Activated T-cell treated with anti-CD3 and anti-CD28 coated beads, Interleukin-2, amount 50 U/mL, for 1 hour (primary cell): Measurements from ENCODE around the gene VCP.
"Not testable (repeated sequence)": the region's sequence is repeated elsewhere in the genome, so short reads cannot be mapped to it uniquely, and the experiment has no call there.

Experiments used
- DNase-seq: peaks from one replicate; pipeline ENCODE4 v3.0.0-alpha.2; 2020

The VCP gene

DNA sequence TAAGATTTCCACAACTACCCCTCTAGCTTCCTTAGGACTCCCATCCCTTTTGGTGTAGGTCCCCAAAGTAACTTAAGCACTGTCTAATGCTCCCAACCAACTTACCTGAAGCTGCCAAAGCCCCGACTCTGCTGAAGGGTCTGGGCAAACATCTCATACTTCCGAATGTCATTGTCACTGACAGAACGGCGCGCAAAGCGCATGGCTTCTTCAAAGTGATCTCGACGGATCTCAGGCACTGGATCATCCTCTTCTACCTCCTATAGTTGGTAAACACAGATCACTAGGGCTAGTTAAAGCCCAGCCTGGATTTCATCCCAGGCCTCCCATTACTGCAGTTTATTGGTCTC is 15.2 kb downstream of the VCP start:
- DNase-seq: no peak

DNA sequence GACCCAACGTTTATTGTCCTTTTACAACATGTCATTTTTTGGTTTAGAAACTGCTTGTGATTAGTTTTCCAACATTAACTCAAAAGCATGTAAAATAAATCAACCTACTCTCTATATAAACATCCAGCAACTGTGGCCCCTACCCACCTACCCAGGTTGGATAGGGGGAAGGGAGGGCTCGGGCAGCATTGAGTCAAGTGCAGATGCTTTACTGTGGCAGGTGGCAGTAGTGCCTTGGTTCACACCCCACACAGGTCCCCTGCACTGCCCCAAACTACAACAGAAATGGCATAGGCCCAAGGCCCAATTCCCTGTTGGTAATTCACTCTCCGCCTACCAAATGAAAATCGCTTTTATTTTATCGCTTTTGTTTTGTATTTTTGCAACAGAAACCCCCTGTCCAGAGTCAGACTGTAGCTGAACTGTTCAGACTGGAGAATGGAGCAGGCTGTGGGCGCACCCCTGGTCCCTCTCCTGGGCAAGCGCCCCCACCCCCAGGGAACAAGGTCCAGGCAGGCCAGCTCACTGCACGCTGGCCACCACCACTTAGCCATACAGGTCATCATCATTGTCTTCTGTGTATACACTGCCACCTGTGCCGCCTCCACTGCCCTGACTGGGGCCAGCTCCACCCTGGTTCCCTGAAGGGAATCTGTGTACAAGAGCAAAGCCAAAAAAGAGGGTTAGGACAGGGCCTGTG is 15.7 kb downstream of the VCP start:
- no peak for DNase-seq

DNA sequence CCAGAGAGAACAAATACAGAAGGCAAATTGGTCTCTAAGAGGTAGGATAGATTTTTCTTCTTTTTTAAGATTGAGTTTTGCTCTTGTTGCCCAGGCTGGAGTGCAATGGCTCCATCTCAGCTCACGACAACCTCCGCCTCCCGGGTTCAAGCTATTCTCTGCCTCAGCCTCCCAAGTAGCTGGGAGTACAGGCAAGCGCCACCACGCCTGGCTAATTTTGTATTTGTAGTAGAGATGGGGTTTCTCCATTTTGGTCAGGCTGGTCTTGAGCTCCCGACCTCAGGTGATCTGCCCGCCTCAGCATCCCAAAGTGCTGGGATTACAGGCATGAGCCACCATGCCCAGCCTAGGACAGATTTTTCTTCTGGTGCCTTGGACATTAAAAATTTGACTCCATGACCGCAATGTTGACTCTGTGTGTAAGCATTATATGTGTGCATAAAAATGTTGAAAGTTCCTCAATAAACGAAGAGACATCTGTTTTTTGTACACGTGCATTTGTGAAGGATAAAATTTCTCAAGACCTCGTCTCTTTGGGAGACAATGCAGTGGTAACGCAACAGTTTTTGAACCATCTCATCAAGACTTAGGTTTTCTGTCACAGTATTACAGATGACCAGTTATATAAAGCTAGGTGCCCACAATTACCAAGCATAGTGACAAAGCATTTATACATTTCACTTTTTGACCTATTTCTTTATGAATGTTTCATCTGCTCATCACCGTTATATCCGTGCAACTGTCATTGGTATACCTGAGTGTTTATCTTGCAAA is 17.4 kb downstream of the VCP start:
- no peak for DNase-seq

DNA sequence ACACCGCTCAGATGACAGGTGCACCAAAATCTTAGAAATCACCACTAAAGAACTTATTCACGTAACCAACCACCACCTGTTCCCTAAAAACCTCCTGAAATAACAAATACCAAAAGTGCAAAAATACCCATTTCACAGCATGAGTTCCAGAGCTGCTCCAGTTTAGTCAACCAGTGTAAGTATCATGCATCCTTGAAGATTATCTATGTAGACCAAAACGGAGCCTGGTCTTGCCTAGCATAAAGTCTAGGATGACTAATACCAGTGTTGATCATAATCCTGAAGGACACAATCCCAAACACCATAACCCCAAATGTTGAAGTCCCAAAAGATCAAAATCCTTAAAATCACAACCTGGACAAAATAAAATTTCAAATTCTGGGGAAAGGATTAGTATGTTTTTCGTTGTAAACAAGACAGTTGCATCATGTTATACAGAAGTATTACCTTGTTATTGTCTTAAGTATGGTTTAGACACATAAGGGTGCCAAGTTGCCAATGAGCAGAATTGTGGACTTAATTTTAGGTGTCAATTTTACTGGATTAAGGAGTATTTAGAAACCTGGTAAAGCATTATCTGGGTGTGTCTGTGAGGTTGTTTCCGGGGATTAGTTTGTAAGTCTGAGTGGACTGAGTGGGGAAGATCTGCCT is 18.1 kb downstream of the VCP start:
- DNase-seq: no peak

DNA sequence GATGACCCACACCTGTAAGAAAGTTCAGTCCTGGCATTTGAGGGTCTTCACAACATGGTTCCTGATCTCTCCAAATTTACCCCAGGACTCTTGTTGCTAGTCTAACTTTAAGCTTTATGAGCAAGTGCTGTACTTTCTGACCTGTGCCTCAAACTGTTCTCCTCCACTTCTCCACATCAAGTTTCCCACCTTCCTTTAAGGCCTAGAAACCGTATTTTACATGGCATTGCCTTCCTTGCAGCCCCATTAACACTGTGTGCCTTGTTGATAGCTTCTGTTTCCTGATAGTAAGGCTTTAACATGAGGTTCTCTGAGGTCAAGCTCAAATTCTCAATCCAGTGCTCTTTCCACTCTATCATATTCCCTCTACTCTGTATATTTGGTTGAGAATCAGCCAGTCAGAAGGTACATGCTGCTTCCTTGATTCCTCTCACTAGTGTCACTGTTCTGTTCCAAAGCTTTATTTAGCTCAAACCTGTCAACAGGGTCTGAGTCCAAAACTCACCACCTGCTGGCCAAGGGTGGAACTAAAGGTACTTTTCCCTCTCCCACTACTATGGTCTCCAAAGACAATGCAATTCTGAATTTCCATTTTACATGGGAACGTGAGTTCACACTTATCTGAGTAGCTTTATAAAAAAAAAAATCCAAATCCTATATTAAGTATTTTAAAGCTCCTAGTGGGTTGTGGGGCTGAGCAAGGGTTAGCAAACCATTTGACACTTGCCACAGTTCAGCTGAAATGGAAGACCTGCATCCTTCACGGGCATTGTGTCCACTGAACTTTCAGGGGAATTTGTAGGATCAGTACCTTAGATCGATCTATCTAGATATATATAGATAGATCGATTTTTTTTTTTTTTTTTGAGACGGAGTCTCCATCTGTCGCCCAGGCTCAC is 21.1 kb downstream of the VCP start:
- DNase-seq: peak; percentile 41

DNA sequence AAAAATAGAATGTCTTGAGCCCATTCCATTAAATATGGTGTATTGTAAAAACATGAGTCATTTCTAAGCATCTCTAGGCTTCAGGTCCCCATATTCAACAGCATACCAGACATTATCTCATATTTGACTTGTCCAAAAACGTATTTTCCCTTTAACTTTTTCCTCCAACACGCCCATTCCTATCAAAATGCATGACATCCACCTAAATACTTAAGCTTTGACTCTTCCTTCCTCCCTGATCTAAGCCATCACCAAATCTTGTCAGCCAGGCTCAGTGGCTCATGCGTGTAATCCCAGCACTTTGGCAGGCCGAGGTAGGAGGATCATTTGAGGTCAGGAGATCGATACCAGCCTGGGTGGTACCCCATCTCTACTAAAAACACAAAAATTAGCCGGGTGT is 23.9 kb downstream of the VCP start:
- no peak for DNase-seq

DNA sequence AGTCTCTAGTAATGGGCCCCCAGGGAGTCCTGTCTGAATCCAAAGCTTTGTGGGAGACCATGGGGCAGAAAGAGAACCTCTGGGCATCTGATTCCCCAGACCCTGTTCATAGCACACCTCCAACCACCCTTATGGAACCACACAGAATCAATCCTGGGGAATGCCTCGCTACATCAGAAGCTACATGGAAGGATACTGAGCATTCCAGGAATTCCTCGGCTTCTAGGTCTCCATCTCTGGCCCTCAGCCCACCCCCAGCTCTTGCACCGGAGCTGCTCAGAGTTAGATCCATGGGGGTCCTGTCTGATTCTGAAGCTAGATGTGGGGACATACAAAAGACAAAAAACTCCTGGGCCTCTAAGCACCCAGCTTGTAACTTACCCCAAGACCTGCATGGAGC is 28.4 kb downstream of the VCP start:
- no peak for DNase-seq

DNA sequence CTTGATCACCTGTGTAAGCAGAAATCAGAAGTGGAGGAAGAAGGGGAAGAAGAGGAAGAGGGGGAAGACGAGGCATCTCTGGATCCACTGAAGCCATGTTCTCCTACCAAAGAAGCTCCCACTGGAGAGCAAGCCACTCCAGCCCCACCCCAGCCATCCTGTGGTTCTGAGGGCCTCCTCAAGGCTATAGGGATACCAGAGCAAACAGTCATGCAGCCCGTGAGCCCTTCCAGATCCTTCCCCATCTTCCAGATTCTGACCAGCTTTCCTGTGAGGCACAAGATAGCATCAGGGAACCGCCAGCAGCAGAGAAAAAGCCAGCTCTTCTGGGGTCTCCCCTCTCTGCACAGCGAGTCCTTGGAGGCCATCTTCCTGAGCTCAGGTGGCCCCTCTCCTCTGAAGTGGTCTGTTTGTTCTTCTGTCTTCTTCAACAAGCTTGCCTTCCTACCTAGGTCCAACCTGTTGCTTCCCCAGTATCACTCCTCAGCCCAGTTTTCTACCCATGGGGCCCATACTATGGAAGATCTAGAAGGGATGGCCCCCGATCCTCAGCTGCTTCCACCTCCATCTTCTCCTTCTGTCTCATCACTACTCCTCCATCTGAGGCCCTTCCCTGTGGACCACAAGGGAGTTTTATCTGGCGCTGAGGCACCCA is 29.4 kb downstream of the VCP start:
- no peak for DNase-seq

DNA sequence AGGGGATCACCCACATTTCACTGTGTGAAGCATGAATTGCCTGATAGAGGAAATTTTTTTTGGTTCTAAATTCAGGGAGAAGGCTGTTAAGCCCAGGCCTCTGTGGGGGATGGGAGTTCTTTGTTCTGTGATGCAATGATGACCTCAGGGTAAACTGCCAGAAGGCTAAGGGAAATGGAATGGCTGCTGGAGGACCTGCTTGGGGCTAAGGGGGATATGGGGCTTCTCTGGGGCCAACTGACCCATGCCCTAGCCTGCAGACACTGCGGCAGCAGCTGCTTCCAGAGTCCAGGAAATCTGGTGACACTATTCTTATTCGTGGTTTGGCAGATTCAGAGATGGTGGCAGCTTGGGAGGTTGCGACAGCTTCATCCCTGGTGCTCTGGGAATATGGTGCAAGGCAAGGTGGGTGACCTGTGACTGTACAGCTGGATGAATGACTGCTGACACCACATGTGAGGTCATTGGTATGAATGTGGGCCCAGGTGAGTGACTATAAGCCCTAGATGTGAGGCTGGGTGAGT is 30.3 kb downstream of the VCP start:
- no peak for DNase-seq

DNA sequence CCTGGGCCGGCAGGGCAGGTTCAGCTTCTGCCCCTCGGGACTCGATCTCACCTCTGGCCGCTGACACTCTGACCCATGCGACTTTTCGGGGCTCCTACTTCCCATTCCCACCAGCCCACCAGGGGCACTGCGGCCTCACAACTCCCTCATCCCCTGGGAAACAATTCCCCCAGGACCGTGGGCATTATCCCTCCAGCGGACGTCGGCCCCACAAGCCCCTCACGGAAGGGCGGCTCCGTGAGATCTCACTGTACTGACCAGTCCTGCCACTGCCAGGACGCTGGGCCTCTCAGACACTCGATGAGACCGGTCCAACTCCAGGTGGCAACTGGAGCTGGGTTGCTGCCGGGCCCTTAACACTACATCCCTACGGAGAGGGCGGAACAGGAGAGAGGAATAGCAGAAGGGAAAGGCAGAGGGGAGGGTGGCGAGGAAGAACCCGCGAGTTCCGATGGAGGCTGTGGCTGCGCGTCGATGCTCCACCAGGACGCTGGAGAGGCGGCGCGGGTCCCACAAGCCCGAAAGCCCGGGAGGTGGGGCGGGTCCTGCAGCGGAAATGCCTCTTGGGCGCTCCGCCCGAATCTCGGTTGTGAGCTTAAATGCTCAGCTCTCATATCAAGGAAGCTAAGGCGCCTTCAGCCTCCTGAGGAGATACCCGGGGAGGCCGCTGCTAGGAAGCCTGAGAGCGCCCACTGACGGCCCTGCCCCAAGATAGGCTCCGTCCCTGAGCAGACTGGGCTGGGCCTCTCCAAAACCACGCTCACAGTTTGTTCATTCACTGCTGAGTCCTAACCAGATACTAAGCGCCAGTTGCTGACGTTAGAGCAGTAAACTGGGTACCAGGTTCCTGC is 36.3 kb downstream of the VCP start:
- peak; percentile 43 for DNase-seq

DNA sequence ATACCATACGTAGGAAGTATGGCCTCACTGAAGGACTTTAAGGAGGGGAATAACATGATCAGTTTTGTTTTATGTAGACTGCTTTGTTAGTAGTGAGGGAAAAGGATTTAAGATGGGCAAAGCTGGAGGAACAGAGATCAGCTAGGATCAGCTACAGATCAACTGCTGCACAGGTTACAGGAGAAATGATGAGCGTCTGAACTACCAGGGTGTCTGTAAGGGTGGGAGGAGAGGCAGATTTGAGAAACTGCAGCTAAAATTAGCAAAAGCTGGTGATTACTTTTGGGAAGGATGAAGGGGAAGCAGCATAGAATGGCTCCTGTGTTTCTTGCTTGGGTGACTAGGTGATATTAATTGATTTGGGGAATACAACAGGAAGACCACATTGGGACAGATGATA is 39.3 kb downstream of the VCP start:
- no peak for DNase-seq

DNA sequence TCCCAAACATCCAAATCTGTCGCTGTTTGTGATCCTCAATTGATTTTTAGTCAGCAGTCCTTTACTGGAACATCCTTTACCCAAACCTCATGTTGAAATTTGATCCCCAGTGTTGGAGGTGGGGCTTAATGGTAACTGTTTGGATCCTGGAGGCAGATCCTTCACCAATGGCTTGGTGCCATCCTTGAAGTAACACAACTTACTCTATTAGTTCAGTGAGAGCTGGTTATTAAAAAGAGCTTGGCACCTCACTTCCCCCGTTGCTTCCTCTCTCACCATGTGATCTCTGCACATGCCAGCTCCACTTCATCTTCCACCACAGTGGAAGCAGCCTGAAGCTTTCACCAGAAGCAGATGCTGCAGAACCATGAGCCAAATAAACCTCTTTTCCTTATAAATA is 42.6 kb downstream of the VCP start:
- DNase-seq: no peak

DNA sequence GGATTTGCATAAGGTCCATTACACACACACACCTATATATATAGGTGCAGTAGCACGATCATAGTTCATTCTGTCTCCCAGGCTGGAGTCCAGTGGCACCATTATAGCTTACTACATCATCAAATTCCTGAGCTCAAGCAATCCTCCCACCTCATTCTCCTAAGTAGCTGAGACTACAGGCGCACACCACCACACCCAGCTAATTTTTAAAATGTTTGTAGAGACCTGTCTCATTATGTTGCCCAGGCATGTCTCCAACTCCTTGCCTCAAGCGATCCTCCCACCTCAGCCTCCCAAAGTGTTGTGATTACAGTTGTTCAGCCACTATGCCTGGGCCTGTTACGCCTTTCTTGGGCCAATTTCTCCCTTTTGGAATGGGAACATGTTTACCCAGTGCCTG is 43.2 kb downstream of the VCP start:
- DNase-seq: no peak

DNA sequence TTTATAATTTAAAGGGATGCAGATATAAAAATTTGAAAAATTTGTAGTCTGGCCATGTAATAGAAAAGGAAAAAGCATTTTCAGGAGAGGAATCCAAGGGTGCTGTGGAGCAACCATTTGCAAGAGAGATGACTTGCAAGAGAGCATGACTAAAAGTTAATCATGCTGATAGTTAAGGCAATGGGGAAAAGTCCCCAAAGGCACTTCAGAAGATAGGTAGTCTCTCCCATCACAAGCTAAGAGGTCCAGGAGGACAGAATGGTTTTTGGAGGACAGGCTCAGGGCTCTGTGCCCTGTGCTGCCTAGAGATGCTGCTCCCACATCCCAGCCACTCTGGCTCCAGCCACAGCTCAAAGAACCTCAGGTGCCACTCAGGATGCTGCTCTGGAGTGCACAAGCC is 44.1 kb downstream of the VCP start:
- no peak for DNase-seq

DNA sequence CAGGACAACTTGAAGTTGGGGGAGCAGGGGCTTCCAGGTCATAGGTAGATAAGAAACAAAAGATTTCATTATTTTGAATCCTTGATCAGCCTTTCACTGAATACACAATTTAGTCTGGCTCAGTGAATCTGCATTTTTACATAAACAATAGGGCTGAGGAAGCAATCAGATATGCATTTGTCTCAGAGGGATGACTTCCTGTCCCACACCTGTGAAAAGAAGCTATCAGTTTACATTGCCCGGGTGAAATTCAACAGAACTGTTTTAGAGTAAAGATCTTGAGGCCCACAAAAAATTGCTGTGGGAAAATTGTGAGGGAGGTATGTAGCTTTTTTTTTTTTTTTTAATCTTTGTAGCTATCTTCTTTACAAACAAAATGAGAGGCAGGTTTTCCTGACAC is 44.6 kb downstream of the VCP start:
- no peak for DNase-seq

DNA sequence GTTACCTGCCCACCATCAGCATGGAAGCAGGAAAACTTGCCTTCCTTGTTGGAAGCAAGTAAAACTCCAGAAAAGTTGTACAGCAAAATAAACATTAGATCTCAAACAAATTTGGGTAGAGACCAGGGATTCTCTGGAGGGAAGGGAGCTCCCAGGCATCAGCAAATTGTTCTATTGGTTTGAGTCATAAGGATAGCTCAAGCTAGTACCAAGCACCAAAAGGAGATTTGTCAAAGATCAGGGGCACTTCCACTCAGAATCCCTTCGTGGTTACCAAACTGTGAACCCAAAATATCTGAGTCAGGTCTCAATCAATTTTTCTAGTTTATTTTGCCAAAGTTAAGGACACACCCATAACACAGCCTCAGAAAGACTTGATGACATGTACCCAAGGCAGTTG is 45.1 kb downstream of the VCP start:
- no peak for DNase-seq

DNA sequence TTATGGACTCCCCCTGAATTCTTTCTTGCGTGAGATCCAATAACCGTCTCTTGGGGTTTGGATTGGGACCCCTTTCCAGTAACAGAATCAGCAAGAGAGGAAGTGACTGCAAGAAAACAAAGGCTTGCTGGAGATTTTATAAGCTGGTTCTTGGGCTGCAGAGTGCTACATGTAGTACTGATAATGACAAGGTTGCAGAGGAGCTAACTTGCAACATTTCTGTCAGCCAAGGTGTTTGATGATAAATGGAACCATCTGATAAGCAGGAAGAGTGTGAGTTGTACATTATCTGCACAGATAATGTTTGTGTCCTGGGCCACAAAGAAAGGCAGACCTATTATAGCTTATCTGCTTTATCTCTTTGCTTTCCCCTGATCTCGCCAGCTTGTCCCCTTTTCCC is 45.8 kb downstream of the VCP start:
- DNase-seq: no peak

DNA sequence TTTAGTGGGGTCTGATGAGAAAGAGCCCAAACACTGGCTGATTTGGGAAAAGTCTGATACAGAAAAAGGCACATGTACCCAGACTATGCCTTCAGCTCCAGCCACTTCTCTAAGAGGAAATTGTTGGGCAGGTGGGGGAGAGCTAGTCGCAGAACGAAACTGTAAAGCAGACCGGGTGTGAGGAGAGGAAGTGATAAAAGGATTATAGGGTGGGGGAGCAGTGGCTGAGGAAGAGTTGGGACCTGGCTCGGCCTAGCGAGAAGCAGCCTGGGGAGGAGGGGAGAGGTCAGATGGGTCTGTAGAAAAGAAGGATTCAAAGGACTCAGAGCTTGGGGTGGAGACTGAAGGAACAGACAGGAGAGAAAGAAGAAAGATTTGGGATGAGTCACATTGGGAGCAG is 49.0 kb downstream of the VCP start:
- not testable (repeated sequence) for DNase-seq

DNA sequence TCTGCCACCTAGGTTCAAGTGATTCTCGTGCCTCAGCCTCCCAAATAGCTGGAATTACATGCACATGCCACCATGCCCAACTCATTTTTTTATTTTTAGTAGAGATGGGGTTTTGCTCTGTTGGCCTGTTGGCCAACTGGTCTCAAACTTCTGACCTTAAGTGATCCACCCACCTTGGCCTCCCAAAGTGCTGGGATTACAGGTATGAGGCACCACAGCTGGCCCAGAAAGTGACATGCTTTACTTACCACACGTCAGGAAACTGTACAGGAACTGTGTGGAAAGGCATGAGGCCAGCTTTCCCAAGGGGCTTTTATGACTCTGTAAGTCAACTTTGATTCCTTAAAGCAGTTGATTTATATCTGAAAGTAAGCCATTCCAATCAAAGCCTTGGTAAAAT is 57.9 kb downstream of the VCP start:
- no peak for DNase-seq

DNA sequence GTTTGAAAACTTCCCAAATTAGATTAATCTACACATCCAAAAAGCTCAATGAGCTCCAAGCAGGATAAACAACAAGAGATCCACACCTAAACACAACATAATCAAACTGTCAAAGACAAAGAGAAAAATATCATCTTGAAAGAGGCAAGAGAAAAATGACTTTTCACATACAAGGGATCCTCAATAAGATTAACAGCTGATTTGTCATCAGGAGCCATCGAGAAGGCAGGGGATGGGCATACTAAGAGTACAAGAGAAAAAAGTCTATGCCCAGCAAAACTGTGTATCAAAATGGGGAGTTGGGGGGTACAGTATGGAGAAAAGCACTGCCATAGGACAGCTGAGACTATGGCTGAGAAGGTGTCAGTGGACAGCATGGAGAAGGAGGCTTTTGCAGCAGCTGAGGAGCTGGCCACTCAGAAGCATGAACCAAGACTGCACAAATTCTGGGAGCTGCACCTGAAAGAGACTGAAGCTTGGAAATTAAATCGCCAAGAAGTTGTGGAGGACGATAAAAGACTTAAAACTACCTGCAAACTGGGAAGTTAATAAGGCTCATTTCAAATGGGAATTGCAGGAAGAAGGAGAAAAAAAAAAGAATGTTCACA is 62.0 kb downstream of the VCP start:
- no peak for DNase-seq
